WTC11 (cell line): ENCODE data around the gene FBXL14.

Source experiments
- CTCF ChIP-seq: fragments of 200-600 bp; IDR thresholded peaks from 2 replicates; pipeline ENCODE4 v1.8.0; 2022; ENCODE audit warnings: antibody characterized with exemption
- ESRRA ChIP-seq: sonication (generic); formaldehyde crosslinking; IDR thresholded peaks from 2 replicates; pipeline ENCODE4 v1.8.1; 2022; ENCODE audit warnings: mild to moderate bottlenecking, missing genetic modification reagents, borderline replicate concordance
- TF ChIP-seq, protein P1 (sequence below): sonication (generic); formaldehyde crosslinking; IDR thresholded peaks from 2 replicates; pipeline ENCODE4 v1.8.0; 2022; ENCODE audit warnings: mild to moderate bottlenecking, missing genetic modification reagents

DNA sequence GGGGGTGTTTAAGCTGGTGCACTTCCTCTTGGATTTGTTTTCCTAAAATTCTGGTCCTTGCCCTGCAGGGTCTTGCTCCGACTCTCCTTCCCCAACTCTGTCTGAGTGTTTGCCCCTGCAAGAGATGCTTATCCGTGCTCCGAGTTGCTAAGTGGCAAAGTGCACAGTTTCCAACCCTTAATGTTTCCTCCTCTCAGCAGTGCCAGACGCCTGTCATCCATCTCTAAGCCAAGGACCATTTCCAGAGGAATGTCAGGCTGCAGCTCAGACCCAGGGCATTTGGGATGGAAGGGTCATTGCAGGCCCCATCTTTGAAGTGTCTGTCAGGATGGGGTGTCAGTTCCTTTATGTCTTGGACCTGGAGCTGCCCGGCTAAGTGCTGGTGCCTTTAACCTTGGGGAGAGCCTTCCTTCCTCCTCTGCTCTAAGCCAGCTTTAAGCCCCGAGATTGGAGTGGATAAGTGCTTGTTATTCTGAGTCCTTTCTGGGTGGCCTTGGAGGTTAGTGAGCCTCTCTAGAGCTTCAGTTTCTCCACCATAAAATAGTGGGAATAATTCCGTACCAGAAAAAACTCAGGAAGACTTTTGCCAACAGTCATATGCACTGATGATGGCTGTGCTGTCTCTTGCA, 49.6 kb upstream of the FBXL14 start:
- no peak for TF ChIP-seq CTCF
- TF ChIP-seq, protein P1, sequence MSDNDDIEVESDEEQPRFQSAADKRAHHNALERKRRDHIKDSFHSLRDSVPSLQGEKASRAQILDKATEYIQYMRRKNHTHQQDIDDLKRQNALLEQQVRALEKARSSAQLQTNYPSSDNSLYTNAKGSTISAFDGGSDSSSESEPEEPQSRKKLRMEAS (CRISPR knock-in tag) = no peak
- TF ChIP-seq ESRRA (CRISPR knock-in tag) = no peak
